HCT116 (cell line): ENCODE data around the gene RNF112. TPM values are rescaled to one million over a fixed set of nuclear protein-coding genes. Genes with fewer than 3 reads are reported as not detected.

Experiments used
- ATAC-seq: fragments of 200-7000 bp; cut with Tn5 transposase; 2 replicates; pipeline ENCODE4 v1.9.1; 2020; ENCODE audit warnings: mild to moderate bottlenecking, moderate library complexity
- BruUV-seq: library from RNA; stranded (reverse); fragments of 400-500 nt; replicated peaks from 2 replicates; lab custom pipeline; 2021; lab: Mats Ljungman, UMichigan
- CTCF ChIA-PET: fragments of 300-600 bp; sonication (Branson Sonifier 250); formaldehyde crosslinking; loops from one replicate; lab custom pipeline; 2021; ENCODE audit warnings: antibody characterized with exemption; lab: Charles Lee
- POLR2A ChIA-PET: fragments of 300-600, 350-600 bp; sonication (Branson Sonifier 250); formaldehyde crosslinking; loops from one replicate; lab custom pipeline; 2021; ENCODE audit warnings: antibody characterized with exemption; lab: Charles Lee
- RAD21 ChIA-PET, 2 experiments: fragments of 300-600 bp; sonication (Branson Sonifier 250); formaldehyde crosslinking; loops; one replicate each; lab custom pipeline; 2023; ENCODE audit warnings: low total read pairs in 2 of 2; ENCODE audit not compliant: uncharacterized antibody in 2 of 2, unreplicated experiment in 2 of 2, low non-redundant PET in 1 of 2; lab: Charles Lee
- DNase-seq: peaks from one replicate; pipeline ENCODE4 v3.0.0-alpha.2; 2010; ENCODE audit warnings: low read depth, low spot score
- H2AFZ ChIP-seq: fragments of 200-600 bp; shearing (Covaris generic), sonication (generic); 2 replicates; pipeline ENCODE4 v1.6.1; 2017; ENCODE audit warnings: low read depth, mixed run types, mixed read lengths, antibody characterized with exemption, low read length; ENCODE audit not compliant: poor library complexity, severe bottlenecking
- H3K27ac ChIP-seq: 2 replicates; pipeline ENCODE4 v1.5.1; 2012; ENCODE audit warnings: low read depth, low read length
- H3K27me3 ChIP-seq: fragments of 200-600 bp; sonication (generic); 2 replicates; pipeline ENCODE4 v1.6.1; 2016; ENCODE audit warnings: mixed run types, low read length, mixed read lengths; ENCODE audit not compliant: insufficient read depth
- H3K36me3 ChIP-seq, 2 experiments: fragments of 200-500 bp in 1 of 2; fragments of 200-600 bp in 1 of 2; sonication (Bioruptor generic) in 1 of 2; sonication (generic) in 1 of 2; 2 replicates each; pipeline versions ENCODE4 v1.5.1 to v1.6.1; 2014 to 2016; ENCODE audit warnings: low read length in 2 of 2, inconsistent platforms in 1 of 2, mixed read lengths in 1 of 2, mixed run types in 1 of 2; ENCODE audit not compliant: insufficient read depth in 2 of 2, control insufficient read depth in 1 of 2
- H3K4me1 ChIP-seq, 2 experiments: fragments of 200-600 bp in 1 of 2; sonication (generic) in 1 of 2; 2 replicates each; pipeline versions ENCODE4 v1.5.1 to v1.6.1; 2012 to 2017; ENCODE audit warnings: low read length in 2 of 2, inconsistent platforms in 1 of 2, mild to moderate bottlenecking in 1 of 2, mixed read lengths in 1 of 2, mixed run types in 1 of 2, moderate library complexity in 1 of 2; ENCODE audit not compliant: insufficient read depth in 2 of 2, control insufficient read depth in 1 of 2
- H3K4me2 ChIP-seq: fragments of 200-600 bp; sonication (generic); 2 replicates; pipeline ENCODE4 v1.6.1; 2017; ENCODE audit warnings: mixed run types, low read length, mixed read lengths
- H3K4me3 ChIP-seq, 2 experiments: fragments of 200-600 bp in 1 of 2; sonication (generic) in 1 of 2; replicated peaks in 1 of 2; 2 replicates each; pipeline ENCODE4 v1.5.1; 2011 to 2016; ENCODE audit warnings: low read length in 2 of 2, control low read depth in 1 of 2, low read depth in 1 of 2, mild to moderate bottlenecking in 1 of 2, mixed read lengths in 1 of 2, mixed run types in 1 of 2
- H3K79me2 ChIP-seq: fragments of 200-600 bp; sonication (generic); 2 replicates; pipeline ENCODE4 v1.6.1; 2017; ENCODE audit warnings: mild to moderate bottlenecking, mixed run types, low read length, moderate library complexity, mixed read lengths; ENCODE audit not compliant: insufficient read depth
- H3K9ac ChIP-seq: fragments of 200-600 bp; sonication (generic); 2 replicates; pipeline ENCODE4 v1.6.1; 2016; ENCODE audit warnings: low read length, mixed read lengths
- H3K9me2 ChIP-seq: fragments of 200-600 bp; sonication (generic), shearing (Covaris generic); 2 replicates; pipeline ENCODE4 v1.6.1; 2017; ENCODE audit warnings: mixed run types, mild to moderate bottlenecking, moderate library complexity; ENCODE audit not compliant: insufficient read depth
- H3K9me3 ChIP-seq, 2 experiments: fragments of 200-500 bp in 1 of 2; fragments of 200-600 bp in 1 of 2; sonication (Bioruptor generic) in 1 of 2; sonication (generic) in 1 of 2; 2 replicates each; pipeline ENCODE4 v1.6.1; 2014 to 2017; ENCODE audit warnings: low read length in 2 of 2, mixed read lengths in 2 of 2, inconsistent platforms in 1 of 2, low read depth in 1 of 2, mild to moderate bottlenecking in 1 of 2, mixed run types in 1 of 2, moderate library complexity in 1 of 2; ENCODE audit not compliant: control insufficient read depth in 1 of 2, insufficient read depth in 1 of 2
- H4K20me1 ChIP-seq: fragments of 200-600 bp; sonication (generic), shearing (Covaris generic); 2 replicates; pipeline ENCODE4 v1.6.1; 2017; ENCODE audit warnings: mixed run types, mild to moderate bottlenecking, moderate library complexity; ENCODE audit not compliant: insufficient read depth
- CBX3 ChIP-seq: IDR thresholded peaks from 2 replicates; pipeline ENCODE4 v1.6.1; 2012; ENCODE audit warnings: low read depth
- CEBPB ChIP-seq: IDR thresholded peaks from 2 replicates; pipeline ENCODE4 v1.6.1; 2012; ENCODE audit warnings: low read depth
- ELF1 ChIP-seq: IDR thresholded peaks from 2 replicates; pipeline ENCODE4 v1.6.1; 2012; ENCODE audit warnings: low read depth, borderline replicate concordance
- EZH2 ChIP-seq: fragments of 200-600 bp; sonication (generic); IDR thresholded peaks from 2 replicates; pipeline ENCODE4 v1.6.1; 2017; ENCODE audit warnings: antibody characterized with exemption, mixed run types
- FOSL1 ChIP-seq: IDR thresholded peaks from 2 replicates; pipeline ENCODE4 v1.6.1; 2012; ENCODE audit warnings: low read depth
- JUND ChIP-seq: IDR thresholded peaks from 2 replicates; pipeline ENCODE4 v1.6.1; 2012
- MAX ChIP-seq: IDR thresholded peaks from 2 replicates; pipeline ENCODE4 v1.6.1; 2012
- POLR2A ChIP-seq: IDR thresholded peaks from 2 replicates; pipeline ENCODE4 v1.7.0; 2011; ENCODE audit warnings: borderline replicate concordance; ENCODE audit not compliant: insufficient read depth, insufficient read length; ENCODE audit errors: extremely low read depth
- SIN3A ChIP-seq: IDR thresholded peaks from 2 replicates; pipeline ENCODE4 v1.6.1; 2012; ENCODE audit warnings: low read depth
- SRF ChIP-seq: IDR thresholded peaks from 2 replicates; pipeline ENCODE4 v1.6.1; 2012; ENCODE audit warnings: low read depth
- TCF7L2 ChIP-seq: IDR thresholded peaks from 2 replicates; pipeline ENCODE4 v1.7.0; 2011; ENCODE audit warnings: borderline replicate concordance, inconsistent platforms; ENCODE audit not compliant: insufficient read depth, insufficient read length; ENCODE audit errors: extremely low read depth
- ZBTB33 ChIP-seq: IDR thresholded peaks from 2 replicates; pipeline ENCODE4 v1.6.1; 2011; ENCODE audit warnings: mild to moderate bottlenecking, low read length, moderate library complexity; ENCODE audit not compliant: insufficient replicate concordance; ENCODE audit errors: extremely low read depth
- intact Hi-C: fragments of 100-400 bp; cut with micrococcal nuclease; formaldehyde crosslinking; loops from 2 replicates; pipeline ENCODE4 v1.10.0; 2022
- total RNA-seq: library from RNA; stranded (reverse); gene quantifications from one replicate; pipeline ENCODE4 v1.2.1, GENCODE V29; 2021; ENCODE audit not compliant: unreplicated experiment
- TF ChIP-seq, protein P1 (sequence below): IDR thresholded peaks from 2 replicates; pipeline ENCODE4 v1.6.1; 2012
- TF ChIP-seq, protein P2 (sequence below): IDR thresholded peaks from 2 replicates; pipeline ENCODE4 v1.6.1; 2012; ENCODE audit warnings: low read depth

The RNF112 gene
- total RNA-seq, 1 experiment from 2014 or later, result 0.98 TPM

- no peak overlapping the region for H3K4me2 ChIP-seq
- ChIA-PET CTCF (no interaction called here), RAD21 (no interaction called here), POLR2A (no interaction called here)
- H3K4me1 ChIP-seq, result peaks cover 3 to 8% of the 10 kb centered on the region in 2 experiments; a peak in 3 of 4 replicates
- H3K27ac ChIP-seq, result no peak overlapping the region
- H2AFZ ChIP-seq, result no peak overlapping the region
- H3K36me3 ChIP-seq, result no peaks in the 10 kb centered on the region
- ATAC-seq, result no peak
- no peak for DNase-seq
- H3K9ac ChIP-seq, result no peak overlapping the region
- H3K9me2 ChIP-seq, result no peaks in the 10 kb centered on the region
- no peaks in the 10 kb centered on the region for H3K79me2 ChIP-seq
- H3K4me3 ChIP-seq, result no peak overlapping the region
- H4K20me1 ChIP-seq, result no peaks in the 10 kb centered on the region
- no peaks in the 10 kb centered on the region for H3K9me3 ChIP-seq
- BruUV-seq, result no TSS peak
- intact Hi-C loops, result loop anchor here (5.0 kb wide), 1 partner anchor 318 kb away; no protein-coding TSS in a partner anchor
- H3K27me3 ChIP-seq, result no peaks in the 10 kb centered on the region
- no peak for TF ChIP-seq CBX3
- no peak for TF ChIP-seq SIN3A
- TF ChIP-seq, protein P1, sequence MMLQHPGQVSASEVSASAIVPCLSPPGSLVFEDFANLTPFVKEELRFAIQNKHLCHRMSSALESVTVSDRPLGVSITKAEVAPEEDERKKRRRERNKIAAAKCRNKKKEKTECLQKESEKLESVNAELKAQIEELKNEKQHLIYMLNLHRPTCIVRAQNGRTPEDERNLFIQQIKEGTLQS, result no peak
- no peak for TF ChIP-seq ELF1
- TF ChIP-seq EZH2, result no peak
- TF ChIP-seq MAX, result no peak
- no peak for TF ChIP-seq JUND
- no peak for TF ChIP-seq TCF7L2
- no peak for TF ChIP-seq CEBPB
- no peak for TF ChIP-seq SRF
- TF ChIP-seq FOSL1, result no peak
- TF ChIP-seq, protein P2, sequence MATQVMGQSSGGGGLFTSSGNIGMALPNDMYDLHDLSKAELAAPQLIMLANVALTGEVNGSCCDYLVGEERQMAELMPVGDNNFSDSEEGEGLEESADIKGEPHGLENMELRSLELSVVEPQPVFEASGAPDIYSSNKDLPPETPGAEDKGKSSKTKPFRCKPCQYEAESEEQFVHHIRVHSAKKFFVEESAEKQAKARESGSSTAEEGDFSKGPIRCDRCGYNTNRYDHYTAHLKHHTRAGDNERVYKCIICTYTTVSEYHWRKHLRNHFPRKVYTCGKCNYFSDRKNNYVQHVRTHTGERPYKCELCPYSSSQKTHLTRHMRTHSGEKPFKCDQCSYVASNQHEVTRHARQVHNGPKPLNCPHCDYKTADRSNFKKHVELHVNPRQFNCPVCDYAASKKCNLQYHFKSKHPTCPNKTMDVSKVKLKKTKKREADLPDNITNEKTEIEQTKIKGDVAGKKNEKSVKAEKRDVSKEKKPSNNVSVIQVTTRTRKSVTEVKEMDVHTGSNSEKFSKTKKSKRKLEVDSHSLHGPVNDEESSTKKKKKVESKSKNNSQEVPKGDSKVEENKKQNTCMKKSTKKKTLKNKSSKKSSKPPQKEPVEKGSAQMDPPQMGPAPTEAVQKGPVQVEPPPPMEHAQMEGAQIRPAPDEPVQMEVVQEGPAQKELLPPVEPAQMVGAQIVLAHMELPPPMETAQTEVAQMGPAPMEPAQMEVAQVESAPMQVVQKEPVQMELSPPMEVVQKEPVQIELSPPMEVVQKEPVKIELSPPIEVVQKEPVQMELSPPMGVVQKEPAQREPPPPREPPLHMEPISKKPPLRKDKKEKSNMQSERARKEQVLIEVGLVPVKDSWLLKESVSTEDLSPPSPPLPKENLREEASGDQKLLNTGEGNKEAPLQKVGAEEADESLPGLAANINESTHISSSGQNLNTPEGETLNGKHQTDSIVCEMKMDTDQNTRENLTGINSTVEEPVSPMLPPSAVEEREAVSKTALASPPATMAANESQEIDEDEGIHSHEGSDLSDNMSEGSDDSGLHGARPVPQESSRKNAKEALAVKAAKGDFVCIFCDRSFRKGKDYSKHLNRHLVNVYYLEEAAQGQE, result no peak
- TF ChIP-seq POLR2A, result no peak
- no peak for TF ChIP-seq ZBTB33
Measured at GRCh38 chr17:19449656-19450055, 38.6 kb downstream of the RNF112 start.
